ENCODE measurements around the gene PCDH15.

The PCDH15 gene

DNA sequence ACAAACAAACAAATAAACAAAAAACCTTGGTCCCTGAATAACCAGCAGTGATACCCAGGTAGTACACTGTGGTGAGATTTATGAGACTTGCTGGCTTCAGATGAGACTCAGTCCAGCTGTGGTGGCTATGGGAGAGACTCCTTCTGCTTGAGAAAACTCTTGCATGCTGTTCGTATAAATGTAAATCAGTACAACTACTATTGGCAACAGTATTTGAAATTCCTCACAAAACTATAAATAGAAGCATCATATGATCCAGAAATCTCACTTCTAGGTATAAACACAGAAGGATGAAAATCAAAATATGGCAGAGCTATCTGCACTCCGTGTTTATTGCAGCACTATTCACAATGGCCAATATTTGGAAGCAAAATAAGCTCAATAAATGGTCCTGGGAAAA, 692.1 kb downstream of the PCDH15 start:
- DNase-seq = no peak

DNA sequence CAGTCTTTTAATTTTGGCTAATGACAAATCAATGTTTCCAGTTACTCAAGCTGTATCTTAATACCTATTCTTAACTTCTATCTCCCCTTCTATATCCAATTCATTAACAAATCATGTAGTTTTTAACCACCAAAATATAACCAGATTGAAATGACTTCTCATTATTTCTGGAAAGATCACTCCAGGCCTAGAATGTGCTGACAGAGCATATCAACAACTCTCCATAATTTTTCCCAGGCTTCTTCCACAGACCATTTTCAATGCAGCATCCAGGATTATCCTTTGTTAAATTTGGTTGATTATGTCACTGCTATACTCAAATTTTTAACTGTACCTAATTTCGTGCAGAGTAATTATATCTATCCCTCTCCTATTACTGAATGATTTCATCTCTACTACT, 704.1 kb downstream of the PCDH15 start:
- no peak for DNase-seq

GRCh38 chr10:54094321-54094720, 706.7 kb downstream of the PCDH15 start:
- no peak for DNase-seq

DNA sequence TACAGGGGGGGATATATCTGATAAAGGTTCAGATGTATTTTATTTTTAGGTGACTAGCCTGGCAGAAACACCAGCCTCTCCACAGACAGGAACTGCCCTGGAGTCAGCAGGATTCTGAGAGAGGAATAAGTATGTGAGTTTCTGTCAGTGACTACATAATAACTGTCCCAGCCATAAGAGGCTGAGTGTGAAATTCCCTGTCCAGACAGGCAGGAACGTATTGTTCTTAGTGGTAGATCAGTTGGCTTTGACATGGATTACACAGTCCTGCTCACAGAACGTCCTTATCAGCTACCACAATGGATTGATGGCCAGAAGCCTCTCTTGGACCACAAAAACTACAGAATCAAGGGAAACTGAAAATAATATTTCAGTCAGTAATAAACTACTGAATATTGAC, 709.8 kb downstream of the PCDH15 start:
- DNase-seq = no peak

GRCh38 chr10:54081950-54082349, 719.1 kb downstream of the PCDH15 start:
- DNase-seq = no peak

- no peak for DNase-seq
Observed at GRCh38 chr10:54067361-54067760, 733.7 kb downstream of the PCDH15 start.

DNA sequence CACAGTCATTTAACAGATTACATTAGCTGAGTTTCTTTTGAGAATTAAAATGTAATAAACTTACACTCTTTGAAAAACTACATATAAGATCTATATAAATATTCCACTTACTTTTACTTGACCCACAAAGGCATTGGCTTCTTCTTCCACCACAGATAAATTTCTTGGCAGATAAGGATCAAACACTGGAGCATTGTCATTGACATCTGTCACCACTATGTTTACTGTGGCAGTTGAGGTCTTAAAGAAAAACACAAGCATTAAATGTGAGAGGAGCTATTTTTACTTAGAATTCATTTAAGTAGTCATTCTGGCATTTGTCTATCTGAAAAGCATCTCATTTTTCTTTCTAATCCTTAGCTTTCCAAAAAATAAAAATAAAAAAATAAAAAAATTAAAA, 734.4 kb downstream of the PCDH15 start:
- DNase-seq = no peak

DNA sequence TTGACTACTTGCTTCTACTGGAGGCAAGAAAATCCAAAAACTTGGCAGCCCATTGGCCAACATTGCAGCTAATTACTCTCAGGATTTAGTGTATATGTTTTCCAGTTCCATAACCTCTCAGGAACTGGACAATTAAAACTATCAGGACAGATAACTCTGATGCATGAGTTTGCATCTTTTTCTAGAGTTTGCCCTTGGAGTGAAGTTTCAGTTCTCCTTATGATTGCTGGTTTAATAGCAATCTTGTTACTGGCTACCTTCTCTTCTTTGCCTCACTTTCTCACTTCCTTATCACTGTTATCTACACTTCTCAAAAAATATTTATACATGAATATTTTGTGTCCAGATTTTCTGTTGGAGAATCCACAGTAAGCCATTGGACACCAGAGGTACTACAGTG, 735.9 kb downstream of the PCDH15 start:
- no peak for DNase-seq

DNA sequence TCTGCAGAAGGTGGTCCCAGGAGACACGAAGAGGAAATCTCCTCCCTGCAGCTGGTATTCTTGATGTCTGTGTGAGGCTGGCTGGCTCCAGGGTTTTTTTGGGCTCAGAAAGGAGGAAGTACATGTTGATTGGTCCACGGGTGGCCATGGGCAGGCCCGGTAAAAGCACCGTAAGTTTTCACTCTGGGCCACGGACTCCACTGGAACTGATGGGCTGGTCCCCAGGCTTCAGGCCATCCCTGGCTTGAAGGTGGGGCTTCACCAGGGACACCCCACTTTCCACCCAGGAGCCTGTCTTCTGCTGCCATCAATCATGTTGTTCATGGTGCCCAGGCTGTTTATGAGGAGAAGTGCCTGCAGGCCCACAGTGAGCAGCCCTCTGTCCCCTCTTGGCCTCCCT, 736.8 kb downstream of the PCDH15 start:
- no peak for DNase-seq

- no peak for DNase-seq
Observed at GRCh38 chr10:54063514-54063913, 737.5 kb downstream of the PCDH15 start.

- DNase-seq = no peak
Observed at GRCh38 chr10:54060572-54060971, 740.5 kb downstream of the PCDH15 start.

- no peak for DNase-seq
Observed at GRCh38 chr10:54057357-54057756, 743.7 kb downstream of the PCDH15 start.

- no peak for DNase-seq
Observed at GRCh38 chr10:54026340-54026739, 774.7 kb downstream of the PCDH15 start.

DNA sequence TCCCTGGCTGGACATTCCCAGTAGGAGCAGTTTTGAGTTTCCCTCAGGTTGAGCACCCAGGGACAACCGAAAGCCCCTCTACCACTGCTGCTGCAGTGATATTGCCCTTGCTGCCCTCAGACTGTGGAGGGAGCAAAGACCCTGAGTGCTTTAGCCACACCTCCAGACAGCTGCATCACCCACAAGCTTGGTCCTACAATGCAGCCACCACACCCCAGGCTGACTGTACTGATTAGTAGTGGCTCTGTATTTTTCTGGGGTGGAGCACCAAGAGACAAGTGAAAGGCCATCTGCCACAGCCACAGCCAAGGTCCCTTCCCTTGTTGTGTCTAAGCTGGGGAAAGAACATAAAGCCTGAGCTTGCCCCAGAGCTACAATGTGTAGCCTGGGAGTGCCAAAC, 789.9 kb downstream of the PCDH15 start:
- no peak for DNase-seq

- DNase-seq = no peak
Observed at GRCh38 chr10:54010337-54010933, 790.6 kb downstream of the PCDH15 start.

DNA sequence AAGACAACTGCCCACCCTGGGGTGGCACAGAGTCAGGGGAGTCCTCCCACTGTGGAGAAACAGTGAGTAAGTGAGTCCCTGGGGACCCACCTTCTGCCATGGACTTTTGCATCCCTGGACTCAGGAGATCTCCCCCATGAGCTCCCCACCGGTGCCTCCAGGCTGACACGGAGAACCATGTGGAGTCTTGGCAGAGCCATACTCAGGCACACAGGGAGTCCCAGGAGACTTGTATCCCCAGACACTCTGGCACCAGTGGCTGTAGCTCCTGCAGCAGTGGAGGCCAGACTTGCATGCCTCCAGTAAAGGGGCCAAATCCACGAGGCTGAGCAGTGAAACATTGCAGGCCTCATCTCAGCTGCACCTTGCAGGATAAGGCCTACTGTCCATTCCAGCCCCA, 791.4 kb downstream of the PCDH15 start:
- no peak for DNase-seq

DNA sequence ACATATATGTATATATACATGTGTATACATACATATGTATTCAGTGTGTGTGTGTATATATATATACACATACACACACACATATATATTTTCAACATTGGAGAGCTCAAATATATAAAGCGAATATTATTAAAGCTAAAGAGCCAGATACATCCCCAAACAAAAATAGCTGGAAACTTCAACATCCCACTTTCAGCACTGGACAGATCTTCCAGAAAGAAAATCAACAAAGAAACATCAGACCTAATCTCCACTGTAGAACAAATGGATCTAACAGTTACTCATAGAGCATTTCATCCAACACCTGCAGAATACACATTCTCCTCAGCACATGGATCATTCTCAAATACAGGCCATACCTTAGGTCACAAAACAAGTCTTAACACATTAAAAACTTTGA, 799.0 kb downstream of the PCDH15 start:
- no peak for DNase-seq

GRCh38 chr10:53997953-53998352, 803.1 kb downstream of the PCDH15 start:
- no peak for DNase-seq

DNA sequence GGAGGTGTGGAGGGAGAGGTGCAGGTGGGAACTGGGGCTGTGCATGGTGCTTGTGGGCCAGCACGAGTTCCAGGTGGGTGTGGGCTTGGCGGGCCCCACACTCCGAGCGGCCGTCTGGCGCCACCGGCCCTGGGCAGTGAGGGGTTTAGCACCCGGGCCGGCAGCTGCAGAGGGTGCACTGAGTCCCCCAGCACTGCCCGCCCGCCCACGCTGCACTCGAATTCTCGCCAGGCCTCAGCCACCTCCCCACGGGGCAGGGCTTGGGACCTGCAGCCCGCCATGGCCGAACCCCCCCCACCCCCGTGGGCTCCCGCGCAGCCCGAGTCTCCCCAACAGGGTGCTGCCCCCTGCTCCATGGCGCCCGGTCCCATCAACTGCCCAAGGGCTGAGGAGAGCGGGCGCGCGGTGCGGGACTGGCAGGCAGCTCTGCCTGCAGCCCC, 810.2 kb downstream of the PCDH15 start:
- DNase-seq = no peak

DNA sequence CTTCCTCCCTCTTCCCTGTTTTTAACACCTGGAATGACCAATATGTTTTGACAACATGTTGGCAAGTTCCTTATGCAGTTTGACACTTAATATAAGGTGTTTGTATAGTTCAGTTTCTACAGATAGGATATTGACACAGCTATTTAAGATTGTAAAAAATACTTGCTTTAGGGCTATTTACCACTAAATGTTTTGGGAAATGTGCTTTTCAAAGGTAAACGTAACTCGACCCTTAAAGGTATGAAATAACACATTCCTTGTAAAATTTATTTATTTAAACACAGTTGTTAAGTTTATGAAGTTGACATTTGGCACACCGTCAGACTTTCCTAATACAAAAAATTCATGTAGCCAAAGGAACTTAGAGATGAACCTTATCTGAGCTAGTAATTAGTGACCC, 817.6 kb downstream of the PCDH15 start:
- DNase-seq = no peak

DNA sequence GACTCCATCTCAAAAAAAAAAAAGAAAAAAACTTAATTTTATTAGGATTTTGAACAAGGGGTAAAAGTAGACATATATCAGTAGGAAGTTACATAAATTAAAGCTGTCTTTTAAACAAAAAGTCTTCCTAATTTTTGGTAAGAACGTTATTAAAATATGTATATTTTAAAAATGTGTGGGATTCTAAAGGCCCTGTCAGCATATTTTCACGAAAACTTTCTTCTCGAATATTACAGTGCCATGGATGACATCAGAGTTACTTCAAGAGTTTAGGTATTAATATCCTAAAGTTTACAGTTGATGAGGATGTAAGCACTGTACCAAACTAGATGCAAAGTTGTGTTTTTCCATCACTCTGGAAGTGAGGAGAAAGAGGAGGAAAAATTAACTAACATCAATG, 820.8 kb downstream of the PCDH15 start:
- DNase-seq = no peak

DNA sequence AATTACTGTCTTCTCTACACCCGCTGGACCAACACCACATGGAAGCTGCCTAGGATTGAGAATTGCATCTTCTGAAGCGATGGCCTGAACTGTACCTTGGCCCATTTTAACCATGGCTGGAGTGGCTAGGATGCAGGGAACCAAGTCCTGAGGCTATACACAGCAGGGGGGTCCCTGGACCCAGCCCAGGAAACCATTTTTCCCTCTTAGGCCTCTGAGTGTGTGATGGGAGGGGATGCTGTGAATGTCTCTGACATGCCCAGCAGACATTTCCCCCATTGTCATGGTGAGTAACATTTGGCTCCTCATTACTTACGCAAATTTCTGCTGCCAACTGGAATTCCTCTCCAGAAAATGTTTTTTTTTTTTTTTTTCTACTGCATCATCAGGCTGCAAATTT, 822.7 kb downstream of the PCDH15 start:
- no peak for DNase-seq

GRCh38 chr10:53977267-53977666, 823.8 kb downstream of the PCDH15 start:
- DNase-seq = no peak

GRCh38 chr10:53957401-53957800, 843.6 kb downstream of the PCDH15 start:
- no peak for DNase-seq

DNA sequence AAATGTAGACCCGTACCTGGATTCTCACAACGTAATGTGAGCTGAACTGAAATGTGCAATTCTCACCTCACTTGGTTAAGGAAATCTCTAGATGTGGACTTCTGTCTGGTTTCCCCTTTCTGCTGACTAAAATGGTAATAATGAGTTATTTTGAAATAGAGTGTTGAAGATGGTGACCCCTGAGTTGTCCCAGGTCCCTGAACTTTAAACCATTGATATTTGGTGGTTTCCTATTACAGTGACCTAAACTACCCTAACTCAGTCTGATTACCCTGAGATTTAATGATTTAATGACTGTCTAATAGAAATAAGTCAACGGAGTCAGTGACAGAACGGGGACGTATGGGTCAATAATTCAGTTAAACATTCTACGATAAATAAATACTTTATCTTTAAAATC, 845.9 kb downstream of the PCDH15 start:
- DNase-seq = no peak

Measured in activated naive CD4-positive, alpha-beta T cell (primary cell).